ENCODE results near the gene LMTK3. TPM values are rescaled to one million over a fixed set of nuclear protein-coding genes. Genes with fewer than 3 reads are reported as not detected.

LMTK3 gene
- total RNA-seq, 1 experiment from 2014 or later: under 0.01 TPM

DNA sequence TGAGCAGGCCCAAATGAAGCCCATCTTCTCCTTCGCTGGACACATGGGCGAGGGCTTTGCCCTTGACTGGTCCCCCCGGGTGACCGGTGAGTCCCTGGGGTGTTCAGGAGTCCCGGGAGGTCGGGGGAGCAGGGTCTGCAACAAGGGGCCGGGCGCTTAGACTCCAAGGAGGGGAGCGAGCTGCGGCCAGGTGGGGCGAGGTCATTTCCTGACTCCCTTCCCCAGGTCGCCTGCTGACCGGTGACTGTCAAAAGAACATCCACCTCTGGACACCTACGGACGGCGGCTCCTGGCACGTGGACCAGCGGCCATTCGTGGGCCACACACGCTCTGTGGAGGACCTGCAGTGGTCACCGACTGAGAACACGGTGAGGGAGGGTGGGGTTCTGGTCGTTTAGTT lies 61.2 kb downstream of the LMTK3 start:
- DNase-seq (ENCODE audit: low read depth): no peak

DNA sequence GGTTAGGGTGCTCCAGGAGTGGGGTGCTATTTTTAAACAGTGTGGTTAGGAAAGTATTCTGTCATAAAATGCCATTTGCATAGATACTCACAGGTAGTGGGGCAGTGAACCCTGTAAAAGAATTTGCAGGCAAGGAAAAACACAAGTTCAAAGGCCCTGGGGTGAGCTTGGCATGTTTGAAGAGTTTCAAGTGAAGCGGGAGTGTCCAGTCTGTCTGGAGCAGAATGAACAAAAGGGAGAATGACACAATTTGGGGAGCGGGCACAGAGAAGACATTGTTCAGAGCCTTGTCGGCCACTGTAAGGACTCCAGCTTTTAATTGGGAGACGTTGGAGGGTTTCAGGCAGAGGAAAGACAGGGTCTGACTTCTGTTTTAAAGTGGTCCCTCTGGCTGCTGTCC lies 63.1 kb downstream of the LMTK3 start:
- no peak for DNase-seq (ENCODE audit: low read depth)

DNA sequence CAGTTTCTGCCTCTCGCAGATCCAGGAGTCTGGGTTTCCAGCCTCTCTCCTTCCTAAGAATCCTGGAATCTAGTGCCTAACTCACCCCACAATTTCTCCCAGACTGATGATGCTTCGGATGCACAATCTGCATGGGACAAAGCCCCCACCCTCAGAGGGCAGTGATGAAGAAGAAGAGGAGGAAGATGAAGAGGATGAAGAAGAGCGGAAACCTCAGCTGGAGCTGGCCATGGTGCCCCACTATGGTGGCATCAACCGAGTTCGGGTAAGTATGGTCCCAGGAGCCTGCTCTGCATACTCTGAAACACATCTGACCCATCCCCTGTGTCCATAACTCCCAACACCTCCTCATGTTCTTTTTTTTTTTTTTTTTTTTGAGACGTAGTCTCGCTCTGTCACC lies 65.1 kb downstream of the LMTK3 start:
- no peak for DNase-seq (ENCODE audit: low read depth)

DNA sequence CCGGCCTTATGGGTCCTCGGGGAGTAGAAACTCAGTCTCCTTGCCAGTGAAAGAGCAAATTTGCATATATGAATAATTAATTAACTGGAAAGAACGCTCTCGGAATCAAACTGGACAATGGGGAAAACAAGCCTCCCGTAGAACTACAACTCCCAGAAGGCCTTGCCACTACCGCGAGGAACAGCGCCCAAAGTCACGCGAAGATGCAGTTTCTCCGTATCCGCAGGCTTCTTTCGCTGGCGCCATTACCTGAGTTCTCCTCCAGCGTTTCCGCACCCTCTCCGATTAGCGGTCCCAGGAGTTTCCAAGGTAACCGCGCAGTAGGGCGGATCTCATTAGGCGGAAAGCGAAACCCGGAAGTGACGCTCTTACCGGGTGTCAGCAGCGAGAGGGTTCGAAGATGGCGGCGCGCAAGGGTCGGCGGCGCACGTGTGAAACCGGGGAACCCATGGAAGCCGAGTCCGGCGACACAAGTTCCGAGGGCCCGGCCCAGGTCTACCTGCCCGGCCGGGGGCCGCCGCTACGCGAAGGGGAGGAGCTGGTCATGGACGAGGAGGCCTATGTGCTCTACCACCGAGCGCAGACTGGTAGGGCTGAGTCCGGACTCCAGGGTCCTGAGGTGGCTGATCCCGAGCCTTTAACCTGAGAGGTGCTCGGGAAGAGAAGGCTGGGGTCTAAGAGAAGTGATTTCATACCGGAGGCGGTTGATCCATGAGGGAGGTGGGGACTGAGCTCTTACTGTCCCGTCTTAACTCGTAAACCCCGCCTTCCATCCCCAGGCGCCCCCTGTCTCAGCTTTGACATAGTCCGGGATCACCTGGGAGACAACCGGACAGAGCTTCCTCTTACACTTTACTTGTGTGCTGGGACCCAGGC lies 65.8 kb downstream of the LMTK3 start, which contains the start of gene GRWD1:
GRWD1 (plus strand) TSS at position 378 of the 876 bp plus-strand sequence; CDS start at position 401, 23 bp downstream.
- DNase-seq (ENCODE audit: low read depth): peak; percentile 98

DNA sequence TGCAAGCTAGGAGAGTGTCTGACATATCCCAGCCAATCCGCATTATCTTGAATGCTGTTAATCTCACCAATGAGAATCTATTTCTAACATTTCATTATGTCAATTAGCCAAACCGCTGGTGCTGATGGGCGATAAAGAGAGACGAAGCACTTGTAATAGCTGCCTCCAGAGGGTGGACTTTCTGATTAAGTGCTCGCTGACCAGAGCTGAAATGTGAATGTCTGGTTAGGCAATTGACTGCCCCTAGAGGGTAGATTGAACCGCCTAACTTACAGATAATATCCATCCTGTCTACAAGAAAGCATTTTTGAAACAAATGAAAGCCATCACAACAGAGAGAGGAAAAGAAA lies 66.4 kb downstream of the LMTK3 start:
- DNase-seq (ENCODE audit: low read depth): peak; percentile 88

DNA sequence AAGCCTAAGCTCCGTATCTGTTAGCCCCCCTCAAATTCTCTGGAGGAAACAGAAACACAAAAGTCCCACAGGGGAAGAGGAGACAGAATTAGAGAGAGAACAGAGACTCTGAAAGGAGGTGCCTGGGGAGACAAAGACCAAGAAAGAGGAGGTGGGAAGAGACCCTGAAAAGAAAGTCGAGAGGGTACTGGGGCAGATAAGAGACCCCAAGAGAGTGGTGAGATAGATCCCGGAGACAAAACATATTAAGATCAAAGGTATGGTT lies 66.8 kb downstream of the LMTK3 start:
- no peak for DNase-seq (ENCODE audit: low read depth)

DNA sequence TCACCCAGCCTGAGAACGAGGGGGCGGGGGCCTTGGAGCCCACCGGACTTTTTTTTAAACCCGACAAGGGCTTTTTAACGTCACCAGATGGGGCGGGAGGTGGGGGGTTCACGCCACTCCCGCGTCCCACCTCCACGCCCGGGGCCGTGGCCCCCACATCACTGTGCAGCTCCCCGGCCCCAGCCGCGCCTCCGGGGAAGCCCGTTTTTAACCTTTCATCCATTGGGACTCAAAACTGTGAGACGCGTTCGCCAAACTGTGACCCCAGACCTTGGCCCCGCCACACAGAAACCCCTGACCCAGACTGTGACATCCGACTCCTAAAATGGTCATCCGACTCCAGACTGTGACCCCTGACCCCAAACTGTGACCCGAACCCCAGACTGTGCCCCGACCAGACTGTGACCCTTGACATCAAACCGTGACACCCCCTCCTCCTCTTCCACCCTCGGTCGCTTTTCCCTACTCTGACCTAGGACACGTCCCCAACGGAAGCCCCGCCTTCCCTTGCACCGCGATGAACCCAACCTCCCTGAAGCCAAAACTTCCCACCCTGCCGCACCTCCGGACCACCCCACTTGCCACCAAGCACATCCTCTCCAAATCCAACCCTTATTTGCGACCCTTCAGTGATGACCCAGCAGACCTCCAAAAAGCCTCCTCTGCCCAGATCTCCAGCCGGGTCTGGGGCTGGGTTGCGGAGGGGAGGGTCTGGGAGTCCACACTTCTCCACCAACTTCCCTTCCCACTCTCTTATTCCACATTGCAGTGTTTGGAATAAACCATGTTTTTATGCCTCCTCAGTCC lies 67.3 kb downstream of the LMTK3 start:
- no peak for DNase-seq (ENCODE audit: low read depth)

DNA sequence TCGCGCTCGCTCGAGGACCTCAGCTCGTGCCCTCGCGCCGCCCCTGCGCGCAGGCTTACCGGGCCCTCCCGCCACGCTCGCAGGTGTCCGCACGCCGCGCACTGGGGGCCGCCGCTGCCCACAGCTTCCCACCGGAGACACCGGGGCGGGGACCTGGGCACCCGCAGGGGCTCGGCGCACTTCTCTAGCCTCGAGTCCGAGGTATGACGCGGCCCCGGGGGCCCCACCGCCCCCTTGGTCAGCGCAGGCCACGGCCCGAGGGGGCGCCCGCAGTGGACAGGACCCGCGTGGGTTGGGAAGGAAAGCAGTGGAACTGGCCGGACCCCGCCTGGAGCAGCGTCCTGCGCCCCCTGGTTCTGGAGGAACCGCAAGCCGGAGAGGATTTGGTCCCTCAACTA lies 67.9 kb downstream of the LMTK3 start:
- no peak for DNase-seq (ENCODE audit: low read depth)

DNA sequence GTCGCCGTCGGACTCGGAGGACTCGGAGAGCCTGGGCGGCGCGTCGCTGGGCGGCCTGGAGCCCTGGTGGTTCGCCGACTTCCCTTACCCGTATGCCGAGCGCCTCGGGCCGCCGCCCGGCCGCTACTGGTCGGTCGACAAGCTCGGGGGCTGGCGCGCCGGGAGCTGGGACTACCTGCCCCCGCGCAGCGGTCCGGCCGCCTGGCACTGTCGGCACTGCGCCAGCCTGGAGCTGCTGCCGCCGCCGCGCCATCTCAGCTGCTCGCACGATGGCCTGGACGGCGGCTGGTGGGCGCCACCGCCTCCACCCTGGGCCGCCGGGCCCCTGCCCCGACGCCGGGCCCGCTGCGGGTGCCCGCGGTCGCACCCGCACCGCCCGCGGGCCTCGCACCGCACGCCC lies 68.4 kb downstream of the LMTK3 start:
- DNase-seq (ENCODE audit: low read depth): peak; percentile 44

DNA sequence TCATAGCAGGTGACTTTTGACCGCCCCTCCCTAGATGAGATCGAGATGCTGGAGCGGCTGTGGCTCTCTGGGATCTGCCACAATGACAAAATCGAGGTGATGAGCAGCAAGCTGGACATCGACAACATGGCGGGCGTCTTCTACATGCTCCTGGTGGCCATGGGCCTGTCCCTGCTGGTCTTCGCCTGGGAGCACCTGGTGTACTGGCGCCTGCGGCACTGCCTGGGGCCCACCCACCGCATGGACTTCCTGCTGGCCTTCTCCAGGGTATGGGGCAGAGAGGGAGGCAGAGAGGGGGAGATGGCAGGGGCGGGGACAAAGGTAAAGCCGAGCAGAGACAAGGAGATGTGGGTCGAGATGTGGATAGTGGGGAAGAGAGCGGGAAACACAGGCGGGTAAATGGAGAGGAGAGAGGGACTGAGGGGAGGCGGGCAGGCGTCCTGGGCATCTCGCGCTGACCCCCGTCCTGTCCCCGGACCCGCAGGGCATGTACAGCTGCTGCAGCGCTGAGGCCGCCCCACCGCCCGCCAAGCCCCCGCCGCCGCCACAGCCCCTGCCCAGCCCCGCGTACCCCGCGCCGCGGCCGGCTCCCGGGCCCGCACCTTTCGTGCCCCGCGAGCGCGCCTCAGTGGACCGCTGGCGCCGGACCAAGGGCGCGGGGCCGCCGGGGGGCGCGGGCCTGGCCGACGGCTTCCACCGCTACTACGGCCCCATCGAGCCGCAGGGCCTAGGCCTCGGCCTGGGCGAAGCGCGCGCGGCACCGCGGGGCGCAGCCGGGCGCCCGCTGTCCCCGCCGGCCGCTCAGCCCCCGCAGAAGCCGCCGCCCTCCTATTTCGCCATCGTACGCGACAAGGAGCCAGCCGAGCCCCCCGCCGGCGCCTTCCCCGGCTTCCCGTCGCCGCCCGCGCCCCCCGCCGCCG lies 69.3 kb downstream of the LMTK3 start:
- DNase-seq (ENCODE audit: low read depth): no peak

DNA sequence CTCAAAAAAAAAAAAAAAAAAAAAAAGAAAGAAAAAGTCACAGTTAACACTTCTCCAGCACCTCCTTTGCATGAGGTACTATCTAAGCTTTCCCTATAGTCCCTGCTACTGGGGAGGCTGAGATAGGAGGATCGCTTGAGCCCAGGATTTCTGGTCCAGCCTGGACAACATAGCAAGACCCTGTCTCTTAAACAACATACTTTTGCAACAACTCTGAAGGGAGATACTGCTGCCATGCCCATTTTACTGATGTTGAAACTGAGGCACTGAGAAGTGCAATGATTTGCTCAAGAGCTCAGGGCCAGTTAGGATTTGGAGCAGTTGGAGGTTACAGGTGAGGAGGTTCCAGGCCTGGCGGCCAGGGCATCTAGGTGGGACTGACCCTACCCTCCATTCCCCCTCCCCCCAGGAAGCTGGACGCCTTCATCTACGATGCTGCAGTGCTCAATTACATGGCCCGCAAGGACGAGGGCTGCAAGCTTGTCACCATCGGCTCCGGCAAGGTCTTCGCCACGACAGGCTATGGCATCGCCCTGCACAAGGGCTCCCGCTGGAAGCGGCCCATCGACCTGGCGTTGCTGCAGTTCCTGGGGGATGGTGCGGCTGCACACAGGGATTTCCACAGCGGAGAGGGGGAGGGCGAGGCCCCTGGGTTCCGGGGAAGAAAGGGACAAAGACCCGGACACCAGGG lies 70.1 kb downstream of the LMTK3 start:
- DNase-seq (ENCODE audit: low read depth): no peak

DNA sequence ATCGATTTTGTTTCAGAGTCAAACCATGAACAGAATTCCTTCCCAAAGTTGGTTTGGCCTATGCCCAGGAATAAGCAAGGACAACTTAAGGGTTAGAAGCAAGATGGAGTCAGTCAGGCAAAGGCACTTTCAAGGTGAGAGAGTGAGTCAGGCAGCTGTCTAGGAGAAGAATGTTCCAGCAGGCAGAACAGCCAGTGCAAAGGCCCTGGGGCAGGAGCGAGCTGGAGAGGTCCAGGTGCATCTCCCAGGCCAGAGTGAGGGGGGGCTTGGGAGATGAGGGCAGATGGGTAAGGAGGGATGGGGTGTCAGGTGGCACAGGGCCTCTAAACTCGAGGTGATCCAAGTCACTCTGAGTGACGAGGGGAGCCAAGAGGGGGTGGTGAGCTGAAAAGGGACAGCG lies 75.0 kb downstream of the LMTK3 start:
- DNase-seq (ENCODE audit: low read depth): no peak

Other genes with a start within 250 kb of the LMTK3 start
- gene ZNF114, start 241.8 kb downstream of the LMTK3 start, total RNA-seq (2014; rRNA removed; shearing (Covaris generic)): 0.54 and 1.2 TPM in 2 replicates
- gene EMP3, start 186.3 kb downstream of the LMTK3 start, total RNA-seq (2014; rRNA removed; shearing (Covaris generic)): 36.2 and 54.6 TPM in 2 replicates
- 2.5 and 3.8 TPM in 2 replicates for gene TMEM143, start 147.9 kb downstream of the LMTK3 start, total RNA-seq (2014; rRNA removed; shearing (Covaris generic))
- gene SYNGR4, start 147.5 kb downstream of the LMTK3 start, total RNA-seq (2014; rRNA removed; shearing (Covaris generic)): not detected in 2 replicates
- 54.5 and 61.0 TPM in 2 replicates for gene KDELR1, start 120.3 kb downstream of the LMTK3 start, total RNA-seq (2014; rRNA removed; shearing (Covaris generic))
- 0.09 TPM in 1 of 2 replicates, not detected in the other for gene GRIN2D, start 118.2 kb downstream of the LMTK3 start, total RNA-seq (2014; rRNA removed; shearing (Covaris generic))
- gene GRWD1, start 65.9 kb downstream of the LMTK3 start, total RNA-seq (2014; rRNA removed; shearing (Covaris generic)): 108 and 129 TPM in 2 replicates
- gene KCNJ14, start 56.3 kb downstream of the LMTK3 start, total RNA-seq (2014; rRNA removed; shearing (Covaris generic)): 1.8 and 3.8 TPM in 2 replicates
- 43.3 and 93.8 TPM in 2 replicates for gene CYTH2, start 42.5 kb downstream of the LMTK3 start, total RNA-seq (2014; rRNA removed; shearing (Covaris generic))
- gene SULT2B1, start 40.3 kb upstream of the LMTK3 start, total RNA-seq (2014; rRNA removed; shearing (Covaris generic)): not detected in 2 replicates
- not detected in 2 replicates for gene SPACA4, start 94.9 kb upstream of the LMTK3 start, total RNA-seq (2014; rRNA removed; shearing (Covaris generic))
- not detected in 2 replicates for gene FAM83E, start 103.2 kb upstream of the LMTK3 start, total RNA-seq (2014; rRNA removed; shearing (Covaris generic))
- gene RPL18, start 107.3 kb upstream of the LMTK3 start, total RNA-seq (2014; rRNA removed; shearing (Covaris generic)): 2,925 and 3,124 TPM in 2 replicates
- gene SPHK2, start 107.7 kb upstream of the LMTK3 start, total RNA-seq (2014; rRNA removed; shearing (Covaris generic)): 5.1 and 12.7 TPM in 2 replicates
- 3.0 and 10.0 TPM in 2 replicates for gene DBP, start 125.5 kb upstream of the LMTK3 start, total RNA-seq (2014; rRNA removed; shearing (Covaris generic))
- gene CA11, start 134.4 kb upstream of the LMTK3 start, total RNA-seq (2014; rRNA removed; shearing (Covaris generic)): not detected in 2 replicates
- not detected in 2 replicates for gene NTN5, start 161.2 kb upstream of the LMTK3 start, total RNA-seq (2014; rRNA removed; shearing (Covaris generic))
- gene FUT2, start 184.1 kb upstream of the LMTK3 start, total RNA-seq (2014; rRNA removed; shearing (Covaris generic)): not detected in 2 replicates
- 0.34 and 2.9 TPM in 2 replicates for gene MAMSTR, start 207.9 kb upstream of the LMTK3 start, total RNA-seq (2014; rRNA removed; shearing (Covaris generic))
- 0.17 TPM in 1 of 2 replicates, not detected in the other for gene RASIP1, start 228.8 kb upstream of the LMTK3 start, total RNA-seq (2014; rRNA removed; shearing (Covaris generic))
- not detected in 2 replicates for gene IZUMO1, start 235.1 kb upstream of the LMTK3 start, total RNA-seq (2014; rRNA removed; shearing (Covaris generic))
- gene FUT1, start 240.8 kb upstream of the LMTK3 start, total RNA-seq (2014; rRNA removed; shearing (Covaris generic)): 0.39 TPM in 1 of 2 replicates, not detected in the other
- gene FGF21, start 243.7 kb upstream of the LMTK3 start, total RNA-seq (2014; rRNA removed; shearing (Covaris generic)): not detected in 2 replicates